GM06990 (cell line): ENCODE measurements around the gene GPR143.

ENCODE experiments used
- DNase-seq: peaks from one replicate; pipeline ENCODE4 v3.0.0-alpha.2; 2011; ENCODE audit not compliant: insufficient read length; ENCODE audit errors: extremely low read depth
- H3K27me3 ChIP-seq: replicated peaks from 2 replicates; pipeline ENCODE4 v1.6.0; 2011; ENCODE audit warnings: low read length; ENCODE audit not compliant: control insufficient read depth, insufficient read depth
- H3K36me3 ChIP-seq: 2 replicates; pipeline ENCODE4 v1.5.1; 2011; ENCODE audit warnings: low read length; ENCODE audit not compliant: control insufficient read depth, insufficient read depth
- H3K4me3 ChIP-seq: replicated peaks from 2 replicates; pipeline ENCODE4 v1.5.1; 2011; ENCODE audit warnings: low read depth, mild to moderate bottlenecking, control low read depth, low read length
- TF ChIP-seq, protein P1 (sequence below): IDR thresholded peaks from 2 replicates; pipeline ENCODE4 v1.5.1; 2011; ENCODE audit warnings: low read length, control low read depth, mild to moderate bottlenecking, inconsistent platforms; ENCODE audit not compliant: insufficient read depth, poor library complexity, severe bottlenecking

The GPR143 gene

DNA sequence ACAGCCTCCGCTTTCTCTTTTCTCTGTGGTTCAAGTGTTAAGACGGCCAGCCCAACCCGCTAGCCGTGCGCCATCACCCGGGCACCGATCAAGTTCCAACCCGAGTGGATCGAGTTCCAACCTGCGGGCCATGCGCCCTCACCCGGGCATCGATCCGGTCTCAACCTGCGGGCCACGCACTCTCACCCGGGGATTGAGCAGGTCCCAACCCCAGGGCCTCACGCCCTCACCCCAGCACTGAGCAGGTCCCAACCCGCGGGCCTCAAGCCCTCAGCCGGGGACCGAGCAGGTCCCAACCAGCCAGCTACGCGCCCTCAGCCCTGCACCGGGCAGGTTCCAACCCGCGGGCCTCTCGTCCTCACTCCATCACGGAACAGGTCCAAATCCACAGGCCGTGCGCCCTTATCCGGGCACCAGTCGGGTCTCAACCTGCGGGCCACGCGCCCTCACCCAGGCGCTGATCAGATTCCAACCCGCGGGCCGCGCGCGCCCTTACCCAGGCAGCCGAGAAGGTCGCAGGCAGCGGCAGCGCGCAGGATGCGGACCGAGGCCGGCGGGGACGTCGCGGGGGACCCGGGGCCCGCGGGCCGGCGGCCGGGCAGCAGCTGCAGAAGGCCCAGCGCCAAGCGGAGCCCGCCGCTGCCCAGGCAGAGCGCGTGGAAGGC lies 443 bp downstream of the GPR143 start:
- no peak overlapping the region for H3K4me3 ChIP-seq

DNA sequence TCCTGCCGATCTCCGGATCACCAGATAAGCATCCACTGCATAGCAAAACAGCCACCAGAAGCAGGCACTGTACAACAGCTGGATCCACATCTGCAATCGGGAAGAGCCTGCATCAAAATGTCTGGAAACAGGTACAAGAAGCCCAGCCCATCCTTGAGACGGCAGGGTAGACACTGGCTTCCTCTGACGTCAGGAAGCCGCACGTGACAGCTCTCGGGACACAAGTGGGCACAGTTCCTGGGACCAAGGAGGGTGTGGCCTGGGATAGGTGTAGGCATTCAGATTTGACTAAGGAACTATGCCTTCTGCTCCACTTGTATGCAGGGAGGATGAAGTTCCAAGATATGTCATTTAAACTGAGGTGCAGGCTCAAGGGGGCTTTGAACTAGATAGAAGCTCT lies 6.3 kb downstream of the GPR143 start:
- TF ChIP-seq, protein P1, sequence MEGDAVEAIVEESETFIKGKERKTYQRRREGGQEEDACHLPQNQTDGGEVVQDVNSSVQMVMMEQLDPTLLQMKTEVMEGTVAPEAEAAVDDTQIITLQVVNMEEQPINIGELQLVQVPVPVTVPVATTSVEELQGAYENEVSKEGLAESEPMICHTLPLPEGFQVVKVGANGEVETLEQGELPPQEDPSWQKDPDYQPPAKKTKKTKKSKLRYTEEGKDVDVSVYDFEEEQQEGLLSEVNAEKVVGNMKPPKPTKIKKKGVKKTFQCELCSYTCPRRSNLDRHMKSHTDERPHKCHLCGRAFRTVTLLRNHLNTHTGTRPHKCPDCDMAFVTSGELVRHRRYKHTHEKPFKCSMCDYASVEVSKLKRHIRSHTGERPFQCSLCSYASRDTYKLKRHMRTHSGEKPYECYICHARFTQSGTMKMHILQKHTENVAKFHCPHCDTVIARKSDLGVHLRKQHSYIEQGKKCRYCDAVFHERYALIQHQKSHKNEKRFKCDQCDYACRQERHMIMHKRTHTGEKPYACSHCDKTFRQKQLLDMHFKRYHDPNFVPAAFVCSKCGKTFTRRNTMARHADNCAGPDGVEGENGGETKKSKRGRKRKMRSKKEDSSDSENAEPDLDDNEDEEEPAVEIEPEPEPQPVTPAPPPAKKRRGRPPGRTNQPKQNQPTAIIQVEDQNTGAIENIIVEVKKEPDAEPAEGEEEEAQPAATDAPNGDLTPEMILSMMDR: no peak
- Histone ChIP-seq H3K27me3 (no peaks in the 10 kb centered on the region), H3K36me3 (no peaks in the 10 kb centered on the region), H3K4me3 (no peak overlapping the region)
- DNase-seq: no peak

More for the DNA sequence above, 443 bp downstream of the GPR143 start:
- Histone ChIP-seq H3K27me3 (no peaks in the 10 kb centered on the region; the same call in 1 of the 2 replicates), H3K36me3 (no peaks in the 10 kb centered on the region)
- no peak for DNase-seq
- TF ChIP-seq, protein P1: no peak

DNA sequence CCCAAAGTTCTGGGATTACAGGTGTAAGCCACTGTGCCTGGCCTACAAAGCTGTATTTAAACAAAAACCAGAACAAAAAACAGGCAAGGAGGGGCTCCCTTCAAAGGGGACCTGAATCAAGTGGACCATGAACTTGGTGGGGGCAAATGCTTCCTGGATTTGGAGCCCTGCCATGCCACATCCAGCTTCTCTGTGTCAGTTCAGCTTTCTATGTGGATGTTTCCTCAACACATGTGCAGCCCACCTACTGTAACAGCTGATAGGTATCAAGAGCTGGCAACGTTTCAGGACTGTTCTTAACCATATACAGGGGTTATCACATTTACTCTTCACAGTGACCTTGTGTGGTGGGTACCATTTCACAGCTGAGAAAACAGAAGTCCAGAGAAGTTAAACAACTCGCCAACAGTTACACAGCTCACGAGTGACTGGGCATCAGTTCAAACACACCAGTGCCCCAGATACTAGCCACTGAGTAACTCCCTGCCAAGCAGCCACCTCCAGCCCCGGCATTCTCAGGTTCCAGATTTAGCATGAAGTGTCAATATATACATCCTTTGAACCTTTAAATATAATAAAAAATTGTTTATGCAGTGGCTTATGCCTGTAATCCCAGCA lies 7.5 kb downstream of the GPR143 start:
- no peak overlapping the region for H3K4me3 ChIP-seq
- TF ChIP-seq, protein P1: no peak
- H3K27me3 ChIP-seq: no peaks in the 10 kb centered on the region
- DNase-seq: no peak
- no peaks in the 10 kb centered on the region for H3K36me3 ChIP-seq

DNA sequence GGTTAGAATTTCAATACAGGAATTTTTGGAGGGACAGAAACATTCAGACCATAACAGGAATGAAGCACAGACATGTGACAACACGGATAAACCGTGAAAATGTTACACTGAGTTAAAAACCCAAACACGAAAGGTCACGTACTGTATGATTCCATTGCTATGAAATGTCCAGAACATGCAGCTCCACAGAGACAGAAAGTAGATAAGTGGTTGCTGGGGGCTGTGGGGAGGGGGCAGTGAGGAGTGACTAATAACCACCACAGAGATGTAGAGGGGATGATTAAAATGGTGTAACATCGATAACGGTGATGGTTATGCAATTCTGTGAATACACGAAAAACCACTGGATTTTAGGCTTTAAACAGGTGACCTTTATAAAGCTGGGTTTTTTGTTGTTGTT lies 8.3 kb downstream of the GPR143 start:
- no peak overlapping the region for H3K4me3 ChIP-seq
- TF ChIP-seq, protein P1: no peak

DNA sequence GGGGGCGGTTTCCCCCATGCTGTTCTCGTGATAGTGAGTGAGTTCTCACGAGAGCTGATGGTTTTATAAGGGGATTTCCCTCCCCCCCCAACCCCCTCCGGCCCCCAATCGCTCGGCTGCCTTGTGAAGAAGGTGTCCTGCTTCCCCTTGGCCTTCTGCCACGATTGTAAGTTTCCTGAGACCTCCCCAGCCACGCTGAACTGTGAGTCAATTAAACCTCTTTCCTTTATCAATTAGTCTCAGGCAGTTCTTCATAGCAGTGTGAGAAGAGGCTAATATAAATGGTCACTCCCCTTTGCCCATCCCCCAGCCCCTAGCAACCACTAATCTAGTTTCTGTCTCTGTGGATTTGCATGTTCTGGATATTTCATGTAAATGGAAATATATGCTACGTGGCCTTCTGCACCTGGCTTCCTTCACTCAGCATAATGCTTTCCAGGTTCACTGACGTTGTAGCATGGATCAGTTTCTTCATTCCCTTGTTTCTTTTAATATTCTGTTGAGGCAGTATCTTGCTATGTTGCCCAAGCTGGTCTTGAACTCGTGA lies 16.4 kb downstream of the GPR143 start:
- Histone ChIP-seq H3K27me3 (no peaks in the 10 kb centered on the region), H3K36me3 (no peaks in the 10 kb centered on the region), H3K4me3 (no peak overlapping the region)
- no peak for DNase-seq
- TF ChIP-seq, protein P1: no peak

More for the DNA sequence above, 8.3 kb downstream of the GPR143 start:
- no peaks in the 10 kb centered on the region for H3K27me3 ChIP-seq
- DNase-seq: no peak
- no peaks in the 10 kb centered on the region for H3K36me3 ChIP-seq

DNA sequence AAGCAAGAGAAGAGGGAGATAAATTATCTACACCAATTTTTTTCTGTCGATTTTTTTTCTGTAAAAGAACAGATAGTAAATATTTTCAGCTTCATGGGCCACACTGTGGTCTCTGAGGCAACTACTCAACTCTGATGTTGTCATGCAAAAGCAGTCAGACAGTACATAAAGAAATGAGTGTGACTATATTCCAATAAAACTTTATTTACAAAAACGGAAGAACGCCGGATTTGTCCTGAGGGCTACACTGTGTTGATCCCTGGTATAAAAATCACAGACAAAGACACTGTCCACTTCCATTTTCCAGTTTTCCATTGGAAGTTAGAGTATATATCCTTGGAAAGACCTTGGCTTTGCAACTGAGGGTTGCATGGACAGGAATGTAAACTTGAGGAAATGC lies 18.0 kb downstream of the GPR143 start:
- no peaks in the 10 kb centered on the region for H3K36me3 ChIP-seq
- TF ChIP-seq, protein P1: no peak
- no peak overlapping the region for H3K4me3 ChIP-seq
- no peaks in the 10 kb centered on the region for H3K27me3 ChIP-seq
- no peak for DNase-seq
